M059J (cell line): ENCODE data around the gene DNAJC18. TPM values are rescaled to one million over a fixed set of nuclear protein-coding genes. Genes with fewer than 3 reads are reported as not detected.
"Not testable (repeated sequence)": the region's sequence is repeated elsewhere in the genome, so short reads cannot be mapped to it uniquely, and the experiment has no call there.

Experiments
- DNase-seq: peaks from one replicate; pipeline ENCODE4 v3.0.0-alpha.2; 2012; ENCODE audit warnings: low read depth
- total RNA-seq: library from RNA; depleted of rRNA; stranded (reverse); fragments of >200 nt; shearing (Covaris generic); gene quantifications from 2 replicates; pipeline ENCODE4 v1.2.3, GENCODE V29; 2014

DNAJC18 gene
- total RNA-seq, 1 experiment from 2014 or later, result 12.1 TPM

DNA sequence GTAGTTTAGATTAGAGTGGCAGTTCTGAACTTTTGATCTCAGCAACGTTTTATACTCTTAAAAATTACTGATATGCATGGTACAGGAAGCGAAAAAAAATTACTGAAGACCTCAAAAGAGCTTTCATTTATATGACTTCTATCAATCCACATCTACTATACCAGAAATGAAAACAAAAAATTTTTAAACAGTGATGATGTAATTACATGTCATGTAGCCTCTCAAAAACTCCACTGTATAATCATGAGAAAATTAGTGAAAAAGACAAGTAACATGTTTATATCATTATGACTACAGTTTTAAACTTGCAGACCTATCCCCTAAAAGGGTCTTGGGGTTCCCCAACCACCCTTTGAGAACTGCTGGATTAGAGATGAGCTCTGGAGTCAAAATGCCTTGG lies 9.3 kb downstream of the DNAJC18 start:
- no peak for DNase-seq

GRCh38 chr5:139426203-139426885 lies 13.0 kb downstream of the DNAJC18 start:
- DNase-seq, result no peak

- no peak for DNase-seq
These were observed 13.8 kb downstream of the DNAJC18 start for GRCh38 chr5:139425497-139425896.

DNA sequence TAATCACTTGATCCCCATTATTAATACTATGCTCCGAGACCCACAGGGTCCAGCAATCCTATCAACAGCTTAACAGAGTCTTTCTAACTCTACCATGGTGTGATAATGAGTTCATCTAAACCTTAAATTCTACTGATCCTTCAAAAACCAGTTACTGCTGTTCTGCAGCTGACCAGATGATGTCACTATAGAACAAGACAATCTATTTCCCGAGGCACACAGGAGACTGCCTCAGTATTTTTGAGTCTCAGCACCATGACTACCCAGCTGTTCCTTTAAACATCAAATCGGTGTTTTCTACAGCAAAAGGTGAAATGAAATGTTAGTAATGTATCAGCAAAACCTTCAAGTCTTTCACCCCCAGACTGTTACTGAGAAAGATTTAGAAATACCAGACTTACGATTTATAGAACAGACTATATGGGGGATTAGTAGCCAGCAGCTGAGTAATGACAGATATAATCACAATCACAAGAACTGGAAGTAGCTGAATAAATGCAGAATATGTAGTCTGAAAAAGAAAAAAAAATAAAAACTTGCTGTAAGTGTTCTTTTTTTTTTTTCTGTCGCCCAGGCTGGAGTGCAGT lies 16.9 kb downstream of the DNAJC18 start:
- DNase-seq, result peak; percentile 72

GRCh38 chr5:139419226-139420192 lies 19.8 kb downstream of the DNAJC18 start:
- no peak for DNase-seq

DNA sequence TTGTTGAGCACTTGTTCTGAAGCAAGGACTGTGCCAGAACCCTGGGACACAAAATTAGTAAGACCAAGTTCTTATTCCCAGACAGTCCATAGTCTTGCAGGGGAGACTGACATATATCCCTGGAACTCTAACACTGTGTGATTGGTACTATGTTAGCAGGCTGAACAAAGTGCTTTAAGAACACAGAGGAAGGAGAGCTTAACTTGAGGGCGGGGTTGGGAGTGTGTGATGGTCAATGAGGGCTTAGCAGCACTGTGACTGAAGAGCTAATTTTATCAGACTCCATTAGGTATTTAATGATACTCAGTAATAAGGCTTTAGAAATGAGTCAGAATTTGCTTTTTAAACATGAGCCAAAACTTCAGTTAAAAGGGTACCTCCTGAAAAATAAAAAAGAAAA lies 20.5 kb downstream of the DNAJC18 start:
- DNase-seq, result no peak

- peak; percentile 40 for DNase-seq
These were observed 22.1 kb downstream of the DNAJC18 start for GRCh38 chr5:139417214-139417613.

DNA sequence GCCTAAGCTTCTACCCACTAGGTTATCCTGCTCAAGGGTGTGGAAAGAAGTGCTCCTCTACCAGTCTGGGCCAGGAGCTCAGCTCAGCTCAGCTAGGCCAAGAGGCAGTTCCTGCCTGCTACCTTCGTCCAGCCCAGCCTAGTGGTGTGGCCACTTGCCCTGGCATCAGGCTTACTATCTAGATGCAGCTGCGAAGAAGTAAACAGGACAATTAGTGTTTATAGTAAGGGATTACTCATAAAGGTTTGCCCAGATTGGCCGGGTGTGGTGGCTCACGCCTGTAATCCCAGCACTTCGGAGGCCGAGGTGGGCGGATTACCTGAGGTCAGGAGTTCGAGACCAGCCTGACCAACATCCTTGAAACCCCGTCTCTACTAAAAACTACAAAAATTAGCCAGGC lies 22.7 kb downstream of the DNAJC18 start:
- peak; percentile 47 for DNase-seq

- no peak for DNase-seq
These were observed 23.5 kb downstream of the DNAJC18 start for GRCh38 chr5:139415869-139416268.

DNA sequence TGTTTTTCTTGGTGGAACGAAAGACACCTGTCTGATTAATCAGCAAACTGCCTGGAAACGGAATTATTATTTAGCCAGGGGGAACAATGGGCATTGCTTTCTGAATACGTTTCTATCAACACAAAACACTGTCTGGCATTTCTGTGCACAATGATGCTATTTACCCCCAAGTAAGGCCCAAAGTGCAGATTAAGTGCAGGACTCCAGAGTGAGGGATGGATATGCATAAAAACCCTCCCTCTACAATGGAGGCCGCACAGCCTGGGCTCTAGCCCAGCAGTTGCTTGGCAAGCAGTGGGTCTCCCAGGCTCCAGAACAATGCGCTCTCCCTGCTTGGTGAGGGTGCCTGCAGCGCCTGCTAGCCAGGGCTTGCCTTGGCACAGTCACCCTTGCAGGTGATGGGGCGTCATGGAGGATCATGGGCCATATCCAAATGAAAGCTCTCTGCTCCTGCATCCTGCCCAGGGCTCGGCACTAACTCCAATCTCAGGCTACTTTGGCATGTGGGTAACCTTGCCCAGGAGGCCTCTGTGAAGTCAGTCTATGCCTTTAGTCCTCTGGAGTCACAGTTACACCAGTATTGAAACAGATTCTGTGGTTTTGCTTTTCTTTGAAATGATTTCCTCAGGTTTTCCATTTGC lies 24.0 kb downstream of the DNAJC18 start:
- no peak for DNase-seq

DNA sequence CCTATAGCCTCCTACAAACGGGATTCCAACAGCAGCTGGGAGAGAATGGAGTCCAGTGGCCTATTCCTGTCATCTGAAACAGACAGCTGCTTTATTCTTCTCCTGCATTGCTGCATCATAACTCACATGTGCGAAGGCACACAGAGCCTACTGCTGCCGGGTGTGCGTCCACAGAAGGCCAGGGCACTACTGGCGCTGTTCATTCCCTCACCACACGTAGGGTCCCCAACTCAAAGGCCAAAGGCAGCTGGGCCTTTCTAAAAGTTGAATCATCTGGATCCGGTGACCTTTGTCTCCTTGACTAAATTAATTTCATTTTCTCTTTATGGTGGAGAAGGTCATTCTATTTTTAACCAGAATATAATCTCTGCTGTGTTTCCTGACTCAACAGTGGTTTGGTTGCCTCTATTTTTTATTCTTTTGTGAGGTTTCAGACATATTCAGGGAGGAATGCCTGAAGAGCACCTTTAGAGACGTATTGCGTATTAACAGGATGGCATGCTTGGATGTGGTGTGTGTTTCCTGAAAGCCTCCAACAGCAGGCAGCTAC lies 24.7 kb downstream of the DNAJC18 start:
- no peak for DNase-seq

DNA sequence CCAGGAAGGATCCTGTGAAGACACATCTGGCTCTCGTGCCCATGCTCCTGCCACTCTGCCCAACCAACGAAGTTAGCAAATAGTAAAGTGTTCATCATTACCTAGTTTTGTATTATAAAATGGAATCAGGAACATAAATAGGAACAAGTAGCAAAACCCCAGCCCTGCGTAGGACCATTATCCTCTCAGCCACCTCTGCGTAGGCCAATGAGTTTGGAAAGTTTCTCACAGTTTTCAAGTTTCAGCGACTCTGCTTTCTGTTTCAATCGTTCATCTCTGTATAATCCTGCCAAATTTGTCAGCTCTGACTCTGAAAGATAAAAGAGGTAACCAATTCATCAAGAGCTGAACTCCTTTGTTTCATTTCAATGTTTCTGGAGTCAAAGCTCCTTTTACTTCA lies 25.4 kb downstream of the DNAJC18 start:
- no peak for DNase-seq

GRCh38 chr5:139413153-139413552 lies 26.2 kb downstream of the DNAJC18 start:
- no peak for DNase-seq

DNA sequence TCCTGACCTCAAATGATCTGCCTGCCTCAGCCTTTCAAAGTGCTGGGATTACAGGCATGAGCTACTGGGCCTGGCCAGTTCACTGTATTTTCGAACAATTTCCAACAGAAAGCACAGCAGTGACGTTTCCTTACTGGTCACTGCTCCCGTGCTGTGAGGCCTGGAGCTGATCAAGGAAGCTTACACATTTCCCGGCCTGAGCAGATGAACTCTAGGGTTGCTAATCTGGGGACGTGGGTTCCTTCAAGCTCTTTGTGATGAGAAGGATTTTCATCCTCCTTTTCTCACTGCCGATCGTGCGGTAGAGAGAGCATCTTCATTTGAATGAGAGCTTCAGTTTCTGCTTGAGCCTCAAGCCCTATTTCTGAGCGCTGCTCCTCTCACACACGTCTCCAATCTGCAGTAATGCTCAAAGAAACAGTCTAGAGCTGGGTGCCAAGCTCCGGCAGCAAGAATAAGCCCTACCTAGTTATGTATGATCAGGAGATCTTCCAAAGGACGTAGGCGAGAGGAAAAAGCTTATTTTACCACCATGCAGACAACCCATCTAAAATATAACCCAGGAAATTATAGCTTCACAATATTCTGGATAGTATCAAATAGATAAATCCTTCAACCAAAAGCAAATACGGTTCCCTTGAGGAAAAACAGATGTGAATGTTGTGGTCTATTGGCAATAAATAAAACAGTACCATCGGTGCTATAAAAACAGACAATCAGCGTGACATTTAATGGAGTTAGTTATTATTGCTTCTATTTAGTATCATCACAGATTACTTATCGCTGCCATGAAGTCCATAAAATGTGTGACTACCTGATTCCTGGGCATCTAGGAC lies 28.1 kb downstream of the DNAJC18 start:
- DNase-seq, result no peak

DNA sequence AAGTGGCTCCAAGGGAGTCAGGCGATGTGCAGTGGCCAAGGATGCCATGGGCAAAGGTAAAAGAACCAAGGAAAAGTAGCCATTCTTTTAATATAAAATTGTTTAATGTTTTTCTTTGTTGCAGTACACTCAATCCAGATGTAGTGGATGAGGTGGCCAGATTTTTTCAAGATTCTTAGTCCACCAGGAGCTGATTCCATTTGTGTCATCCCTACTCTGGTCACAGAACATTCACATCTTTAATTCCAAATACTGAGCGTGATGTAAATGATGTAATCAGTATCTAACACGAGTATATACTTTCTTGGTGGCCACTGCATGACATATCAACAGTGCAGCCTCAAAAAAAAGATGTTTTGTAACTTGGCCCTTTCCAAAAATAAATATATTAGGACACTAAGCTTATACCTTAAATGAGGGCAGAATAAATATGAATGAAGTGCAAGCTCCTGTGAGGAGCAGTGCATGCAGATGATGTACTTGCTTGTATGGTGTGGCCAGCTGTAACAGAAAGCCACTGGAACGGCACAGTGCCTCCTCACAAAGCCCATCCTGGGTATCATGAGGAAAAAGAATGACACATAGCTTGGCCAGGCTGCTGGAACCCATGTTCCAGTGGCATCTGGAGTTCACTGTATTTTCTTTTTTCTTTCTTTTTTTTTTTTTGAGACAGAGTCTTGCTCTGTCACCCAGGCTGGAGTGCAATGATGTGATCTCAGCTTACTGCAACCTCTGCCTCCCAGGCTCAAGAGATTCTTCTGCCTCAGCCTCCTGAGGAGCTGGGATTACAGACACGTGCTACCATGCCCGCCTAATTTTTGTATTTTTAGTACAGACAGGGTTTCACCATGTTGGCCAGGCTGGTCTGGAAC lies 29.0 kb downstream of the DNAJC18 start:
- no peak for DNase-seq

DNA sequence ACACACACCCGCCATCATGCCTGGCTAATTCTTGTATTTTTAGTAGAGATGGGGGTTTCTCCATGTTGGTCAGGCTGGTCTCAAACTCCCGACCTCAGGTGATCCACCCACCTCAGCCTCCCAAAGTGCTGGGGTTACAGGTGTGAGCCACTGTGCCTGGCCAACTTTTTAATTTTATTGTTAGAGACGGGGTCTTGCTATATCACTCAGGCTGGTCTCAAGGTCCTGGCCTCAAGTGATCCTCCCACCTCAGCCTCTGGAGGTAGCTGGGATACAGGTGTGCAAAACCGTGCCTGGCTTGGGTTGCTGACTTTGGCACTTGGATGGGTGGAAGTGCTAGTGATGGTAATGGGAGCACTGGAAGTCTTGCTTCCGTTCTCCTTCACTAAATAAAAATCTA lies 30.2 kb downstream of the DNAJC18 start:
- DNase-seq, result not testable (repeated sequence)

DNA sequence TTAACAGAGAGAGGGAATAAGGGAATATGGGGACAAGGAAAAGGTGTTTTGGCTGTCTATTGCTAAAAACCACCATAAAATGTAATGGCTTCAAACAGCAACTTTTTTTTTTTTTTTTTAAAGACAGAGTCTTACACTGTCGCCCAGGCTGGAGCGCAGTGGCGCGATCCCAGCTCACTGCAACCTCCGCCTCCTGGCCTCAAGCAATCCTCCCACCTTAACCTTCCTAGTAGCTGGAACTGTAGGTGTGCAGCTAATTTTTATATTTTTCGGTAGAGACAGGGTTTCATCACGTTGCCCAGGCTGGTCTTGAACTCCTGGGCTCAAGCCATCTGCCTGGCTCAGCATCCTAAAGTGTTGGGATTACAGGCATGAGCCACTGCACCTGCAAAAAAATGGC lies 31.1 kb downstream of the DNAJC18 start:
- no peak for DNase-seq

DNA sequence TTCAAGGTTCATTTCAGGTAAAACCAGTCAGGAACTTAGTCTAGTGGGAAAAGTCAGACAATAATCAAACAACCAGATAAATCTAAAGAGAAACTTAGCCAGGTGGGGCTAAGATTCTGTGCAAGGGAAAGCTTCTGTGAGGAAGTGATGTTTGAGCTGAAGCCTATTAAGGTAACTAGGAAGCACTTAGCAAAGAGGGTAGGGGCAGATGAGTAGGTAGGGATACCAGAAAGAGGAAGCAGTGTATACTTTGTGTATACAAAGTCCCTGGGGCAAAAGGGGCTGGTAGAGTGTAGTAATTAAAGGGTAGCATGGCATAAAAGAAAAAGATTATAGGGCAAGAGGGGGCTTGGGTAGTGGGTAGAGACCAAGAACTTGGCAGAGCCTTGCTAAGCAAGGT lies 31.8 kb downstream of the DNAJC18 start:
- no peak for DNase-seq

DNA sequence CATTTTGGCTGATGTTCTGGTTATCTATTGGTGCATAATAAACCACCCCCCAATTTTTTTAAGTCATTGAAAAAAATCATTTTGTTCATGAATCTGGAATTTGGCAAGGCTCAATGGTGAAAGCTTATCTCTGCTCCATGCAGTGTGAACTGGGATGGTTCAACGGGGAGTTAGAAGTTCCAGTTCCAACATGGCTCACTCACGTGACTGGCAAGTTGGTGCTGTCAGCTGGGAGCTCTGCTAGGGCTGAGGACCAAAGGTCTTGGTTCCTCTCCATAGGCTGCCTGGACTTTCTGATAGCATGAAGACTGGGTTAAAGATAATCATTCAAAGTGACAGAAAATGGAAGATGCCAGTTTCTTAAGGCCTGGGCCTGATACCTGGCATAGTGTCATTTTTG lies 32.4 kb downstream of the DNAJC18 start:
- DNase-seq, result no peak

- DNase-seq, result no peak
These were observed 34.9 kb downstream of the DNAJC18 start for GRCh38 chr5:139404484-139404840.
